Measurements from ENCODE around the gene FBXO21.

FBXO21 gene

DNA sequence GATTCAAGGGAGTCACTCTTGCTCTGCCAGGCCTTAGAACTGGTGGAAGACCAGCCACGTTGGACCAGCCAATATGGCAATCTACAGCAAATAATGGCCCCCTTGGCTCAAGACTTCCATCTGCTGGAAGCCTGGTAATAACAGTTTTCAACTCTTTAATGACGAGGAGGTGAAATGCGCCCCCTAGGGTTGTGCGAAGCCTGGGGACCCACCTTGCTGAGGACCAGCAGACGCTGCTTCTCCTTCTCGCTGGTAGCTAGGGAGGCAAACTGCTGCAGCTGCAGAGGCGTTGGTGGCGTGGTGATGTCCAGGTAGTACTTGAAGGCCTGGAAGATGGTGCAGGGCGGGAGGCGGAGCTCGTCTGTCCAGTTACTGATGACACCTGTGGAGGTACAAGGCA is 41.5 kb upstream of the FBXO21 start:
- WGBS (ENCODE audit: extremely low coverage, insufficient coverage, insufficient read length): no CpG with 5 or more reads among the region's 11 CpGs

GRCh38 chr12:117228239-117228638 is 38.0 kb upstream of the FBXO21 start:
- no peaks in the 10 kb centered on the region for H3K9me3 ChIP-seq (ENCODE audit: insufficient read depth, low read depth, low read length)
- no peak overlapping the region for H2BK12ac ChIP-seq (ENCODE audit: low read length)
- H2BK5ac ChIP-seq (ENCODE audit: low read depth, low read length, poor library complexity): no peak overlapping the region
- no peak overlapping the region for H4K8ac ChIP-seq (ENCODE audit: low read depth, low read length)
- no peak overlapping the region for H3K9ac ChIP-seq (ENCODE audit: low read length)
- H3K27me3 ChIP-seq (ENCODE audit: insufficient read depth, low read length): no peaks in the 10 kb centered on the region
- H2BK120ac ChIP-seq (ENCODE audit: insufficient read depth, low read length, poor library complexity): no peak overlapping the region
- no peaks in the 10 kb centered on the region for H3K4me1 ChIP-seq (ENCODE audit: control insufficient read depth in 1 of 2, insufficient read depth in 2 of 2, low read length in 2 of 2)
- no peak overlapping the region for H3K14ac ChIP-seq (ENCODE audit: low read length)
- no peak overlapping the region for H2AK5ac ChIP-seq (ENCODE audit: low read length)
- no peak overlapping the region for H3K23ac ChIP-seq (ENCODE audit: low read length)
- no peak overlapping the region for H2AFZ ChIP-seq (ENCODE audit: insufficient read depth, low read length, poor library complexity)
- no peak overlapping the region for H4K12ac ChIP-seq (ENCODE audit: low read depth, low read length)
- H3K4ac ChIP-seq (ENCODE audit: low read depth, low read length): no peak overlapping the region
- no peak for DNase-seq
- no peak overlapping the region for H3K18ac ChIP-seq (ENCODE audit: low read length)
- H3K4me3 ChIP-seq (ENCODE audit: low read depth, low read length): no peak overlapping the region
- WGBS (ENCODE audit: extremely low coverage, insufficient coverage, insufficient read length): no CpG with 5 or more reads among the region's 2 CpGs
- no peaks in the 10 kb centered on the region for H3K36me3 ChIP-seq (ENCODE audit: control insufficient read depth in 1 of 2, insufficient read depth in 2 of 2, low read length in 2 of 2)
- no peak overlapping the region for H3K4me2 ChIP-seq (ENCODE audit: low read length)
- no peak overlapping the region for H4K91ac ChIP-seq (ENCODE audit: low read depth, low read length)
- H3K27ac ChIP-seq (ENCODE audit: low read depth, low read length): no peak overlapping the region
- H3K79me1 ChIP-seq (ENCODE audit: low read length): no peaks in the 10 kb centered on the region
- H3K79me2 ChIP-seq (ENCODE audit: control insufficient read depth, insufficient read depth, low read length, poor library complexity): no peaks in the 10 kb centered on the region

More for the DNA sequence above, 41.5 kb upstream of the FBXO21 start:
- H4K8ac ChIP-seq (ENCODE audit: low read depth, low read length): no peak overlapping the region
- H4K91ac ChIP-seq (ENCODE audit: low read depth, low read length): no peak overlapping the region
- no peaks in the 10 kb centered on the region for H3K27me3 ChIP-seq (ENCODE audit: insufficient read depth, low read length)
- DNase-seq: no peak
- no peak overlapping the region for H3K23ac ChIP-seq (ENCODE audit: low read length)
- no peak overlapping the region for H2BK5ac ChIP-seq (ENCODE audit: low read depth, low read length, poor library complexity)
- no peaks in the 10 kb centered on the region for H3K4me1 ChIP-seq (ENCODE audit: control insufficient read depth in 1 of 2, insufficient read depth in 2 of 2, low read length in 2 of 2)
- no peak overlapping the region for H3K18ac ChIP-seq (ENCODE audit: low read length)
- H3K79me1 ChIP-seq (ENCODE audit: low read length): no peaks in the 10 kb centered on the region
- no peak overlapping the region for H3K14ac ChIP-seq (ENCODE audit: low read length)
- H3K27ac ChIP-seq (ENCODE audit: low read depth, low read length): no peak overlapping the region
- H2BK120ac ChIP-seq (ENCODE audit: insufficient read depth, low read length, poor library complexity): no peak overlapping the region
- no peak overlapping the region for H2AK5ac ChIP-seq (ENCODE audit: low read length)
- H3K4me3 ChIP-seq (ENCODE audit: low read depth, low read length): no peak overlapping the region
- no peak overlapping the region for H4K12ac ChIP-seq (ENCODE audit: low read depth, low read length)
- no peak overlapping the region for H2AFZ ChIP-seq (ENCODE audit: insufficient read depth, low read length, poor library complexity)
- no peak overlapping the region for H3K4ac ChIP-seq (ENCODE audit: low read depth, low read length)
- H3K9me3 ChIP-seq (ENCODE audit: insufficient read depth, low read depth, low read length): no peaks in the 10 kb centered on the region
- no peak overlapping the region for H3K4me2 ChIP-seq (ENCODE audit: low read length)
- H3K36me3 ChIP-seq (ENCODE audit: control insufficient read depth in 1 of 2, insufficient read depth in 2 of 2, low read length in 2 of 2): no peaks in the 10 kb centered on the region
- H2BK12ac ChIP-seq (ENCODE audit: low read length): no peak overlapping the region
- no peak overlapping the region for H3K9ac ChIP-seq (ENCODE audit: low read length)
- H3K79me2 ChIP-seq (ENCODE audit: control insufficient read depth, insufficient read depth, low read length, poor library complexity): no peaks in the 10 kb centered on the region

DNA sequence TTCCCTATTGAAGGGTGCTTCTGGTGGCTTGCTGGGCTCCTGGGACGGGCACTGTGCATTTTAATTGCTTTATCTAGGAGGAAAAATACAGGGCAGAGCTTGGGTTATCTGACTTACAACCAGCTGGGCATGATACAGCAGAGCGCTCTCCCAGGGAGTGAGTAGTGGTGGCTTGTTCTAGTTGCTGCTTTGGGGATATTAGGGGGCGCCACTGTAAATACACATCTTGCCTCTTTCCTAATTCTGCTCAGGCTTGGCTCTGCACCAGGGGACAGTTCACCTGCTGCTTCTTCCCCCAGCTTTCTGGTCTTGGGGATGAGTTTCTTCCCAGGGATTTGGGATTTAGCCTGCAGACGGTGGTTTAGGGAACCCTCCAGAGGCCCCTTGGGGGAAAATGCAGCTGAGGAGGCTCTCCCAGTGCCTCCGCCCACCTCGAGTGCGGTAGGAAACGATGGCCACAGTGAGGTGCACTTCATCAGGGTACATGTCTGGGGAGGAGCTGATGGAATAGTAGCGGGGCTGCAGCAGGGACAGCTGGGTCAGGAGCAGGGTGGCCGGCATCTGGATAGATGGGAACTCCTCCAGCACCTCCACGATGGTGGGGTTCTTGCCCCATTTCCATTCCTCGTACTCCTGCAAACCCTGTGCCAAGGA is 36.9 kb upstream of the FBXO21 start:
- Histone ChIP-seq H3K23ac (ENCODE audit: low read length) (no peak overlapping the region), H3K36me3 (ENCODE audit: control insufficient read depth in 1 of 2, insufficient read depth in 2 of 2, low read length in 2 of 2) (no peaks in the 10 kb centered on the region), H2BK12ac (ENCODE audit: low read length) (no peak overlapping the region), H3K4ac (ENCODE audit: low read depth, low read length) (no peak overlapping the region), H2BK5ac (ENCODE audit: low read depth, low read length, poor library complexity) (no peak overlapping the region), H3K9me3 (ENCODE audit: insufficient read depth, low read depth, low read length) (peaks cover 2% of the 10 kb centered on the region), H3K4me2 (ENCODE audit: low read length) (no peak overlapping the region), H3K9ac (ENCODE audit: low read length) (no peak overlapping the region), H3K79me1 (ENCODE audit: low read length) (no peaks in the 10 kb centered on the region), H4K12ac (ENCODE audit: low read depth, low read length) (no peak overlapping the region), H3K27me3 (ENCODE audit: insufficient read depth, low read length) (no peaks in the 10 kb centered on the region), H2BK120ac (ENCODE audit: insufficient read depth, low read length, poor library complexity) (no peak overlapping the region), H3K4me1 (ENCODE audit: control insufficient read depth in 1 of 2, insufficient read depth in 2 of 2, low read length in 2 of 2) (no peaks in the 10 kb centered on the region), H3K4me3 (ENCODE audit: low read depth, low read length) (no peak overlapping the region), H3K27ac (ENCODE audit: low read depth, low read length) (no peak overlapping the region), H3K14ac (ENCODE audit: low read length) (no peak overlapping the region), H2AFZ (ENCODE audit: insufficient read depth, low read length, poor library complexity) (no peak overlapping the region), H4K8ac (ENCODE audit: low read depth, low read length) (no peak overlapping the region), H3K79me2 (ENCODE audit: control insufficient read depth, insufficient read depth, low read length, poor library complexity) (no peaks in the 10 kb centered on the region), H3K18ac (ENCODE audit: low read length) (no peak overlapping the region), H2AK5ac (ENCODE audit: low read length) (no peak overlapping the region), H4K91ac (ENCODE audit: low read depth, low read length) (no peak overlapping the region)
- DNase-seq: no peak
- WGBS (ENCODE audit: extremely low coverage, insufficient coverage, insufficient read length): no CpG with 5 or more reads among the region's 12 CpGs

GRCh38 chr12:117226505-117226904 is 36.2 kb upstream of the FBXO21 start:
- H2AFZ ChIP-seq (ENCODE audit: insufficient read depth, low read length, poor library complexity): no peak overlapping the region
- no peaks in the 10 kb centered on the region for H3K4me1 ChIP-seq (ENCODE audit: control insufficient read depth in 1 of 2, insufficient read depth in 2 of 2, low read length in 2 of 2)
- H3K4me3 ChIP-seq (ENCODE audit: low read depth, low read length): no peak overlapping the region
- no peaks in the 10 kb centered on the region for H3K27me3 ChIP-seq (ENCODE audit: insufficient read depth, low read length)
- H4K91ac ChIP-seq (ENCODE audit: low read depth, low read length): no peak overlapping the region
- H3K14ac ChIP-seq (ENCODE audit: low read length): no peak overlapping the region
- no peak overlapping the region for H3K9ac ChIP-seq (ENCODE audit: low read length)
- no peak overlapping the region for H3K18ac ChIP-seq (ENCODE audit: low read length)
- no CpG with 5 or more reads among the region's 10 CpGs for WGBS (ENCODE audit: extremely low coverage, insufficient coverage, insufficient read length)
- no peak overlapping the region for H3K4ac ChIP-seq (ENCODE audit: low read depth, low read length)
- H3K9me3 ChIP-seq (ENCODE audit: insufficient read depth, low read depth, low read length): peaks cover 2% of the 10 kb centered on the region
- no peak overlapping the region for H2BK12ac ChIP-seq (ENCODE audit: low read length)
- H4K12ac ChIP-seq (ENCODE audit: low read depth, low read length): no peak overlapping the region
- H2AK5ac ChIP-seq (ENCODE audit: low read length): no peak overlapping the region
- no peak overlapping the region for H3K23ac ChIP-seq (ENCODE audit: low read length)
- no peak overlapping the region for H2BK5ac ChIP-seq (ENCODE audit: low read depth, low read length, poor library complexity)
- no peaks in the 10 kb centered on the region for H3K36me3 ChIP-seq (ENCODE audit: control insufficient read depth in 1 of 2, insufficient read depth in 2 of 2, low read length in 2 of 2)
- no peak for DNase-seq
- H3K27ac ChIP-seq (ENCODE audit: low read depth, low read length): no peak overlapping the region
- no peak overlapping the region for H3K4me2 ChIP-seq (ENCODE audit: low read length)
- no peak overlapping the region for H4K8ac ChIP-seq (ENCODE audit: low read depth, low read length)
- no peak overlapping the region for H2BK120ac ChIP-seq (ENCODE audit: insufficient read depth, low read length, poor library complexity)
- no peaks in the 10 kb centered on the region for H3K79me1 ChIP-seq (ENCODE audit: low read length)
- no peaks in the 10 kb centered on the region for H3K79me2 ChIP-seq (ENCODE audit: control insufficient read depth, insufficient read depth, low read length, poor library complexity)

Measured in trophoblast cell (in vitro differentiated cells and primary cell).